ENCODE results near the gene CEP89. TPM values are rescaled to one million over a fixed set of nuclear protein-coding genes. Genes with fewer than 3 reads are reported as not detected.
"Not testable (repeated sequence)": the region's sequence is repeated elsewhere in the genome, so short reads cannot be mapped to it uniquely, and the experiment has no call there.

CEP89 gene
- total and polyA plus RNA-seq, 5 donors, result 5.6 to 11.3 (median 9.2) TPM

GRCh38 chr19:32966750-32967149, 5.0 kb downstream of the CEP89 start:
- H3K27me3 ChIP-seq (ENCODE audit: control insufficient read depth, insufficient read depth), result no peaks in the 10 kb centered on the region
- no peak overlapping the region for H3K27ac ChIP-seq (ENCODE audit: low read length)
- no peak overlapping the region for H3K4me3 ChIP-seq (ENCODE audit: low read length)
- H3K4me1 ChIP-seq (ENCODE audit: control insufficient read depth, insufficient read depth, low read length), result peaks cover 4% of the 10 kb centered on the region
- DNase-seq (no peak), ATAC-seq (no peak)
- H3K9me3 ChIP-seq (ENCODE audit: control insufficient read depth, low read length), result no peaks in the 10 kb centered on the region
- intact Hi-C loops (cut with DNase I), result no loop called here
- WGBS, result 95% methylated on average over 9 of the region's 9 CpGs

- H3K27me3 ChIP-seq (ENCODE audit: control insufficient read depth, insufficient read depth), result no peaks in the 10 kb centered on the region
- intact Hi-C loops (cut with DNase I), result no loop called here
- no peak overlapping the region for H3K4me3 ChIP-seq (ENCODE audit: low read length)
- no peaks in the 10 kb centered on the region for H3K4me1 ChIP-seq (ENCODE audit: control insufficient read depth, insufficient read depth, low read length)
- WGBS, result 78% methylated on average over 3 of the region's 3 CpGs
- ATAC-seq (no peak), DNase-seq (no peak)
- no peak overlapping the region for H3K27ac ChIP-seq (ENCODE audit: low read length)
- H3K9me3 ChIP-seq (ENCODE audit: control insufficient read depth, low read length), result no peaks in the 10 kb centered on the region
Observed at GRCh38 chr19:32945260-32945659, 26.5 kb downstream of the CEP89 start.

GRCh38 chr19:32941273-32941672, 30.5 kb downstream of the CEP89 start:
- ATAC-seq; H3K27ac ChIP-seq (ENCODE audit: low read length); H3K4me3 ChIP-seq (ENCODE audit: low read length); intact Hi-C loops (cut with DNase I); DNase-seq; H3K27me3 ChIP-seq (ENCODE audit: control insufficient read depth, insufficient read depth); H3K4me1 ChIP-seq (ENCODE audit: control insufficient read depth, insufficient read depth, low read length); H3K9me3 ChIP-seq (ENCODE audit: control insufficient read depth, low read length): not testable (repeated sequence)
- WGBS, result 90% methylated on average over 5 of the region's 5 CpGs

GRCh38 chr19:32936065-32936464, 35.7 kb downstream of the CEP89 start:
- Histone ChIP-seq H3K9me3 (ENCODE audit: control insufficient read depth, low read length) (no peaks in the 10 kb centered on the region), H3K4me3 (ENCODE audit: low read length) (no peak overlapping the region), H3K27me3 (ENCODE audit: control insufficient read depth, insufficient read depth) (no peaks in the 10 kb centered on the region), H3K27ac (ENCODE audit: low read length) (no peak overlapping the region), H3K4me1 (ENCODE audit: control insufficient read depth, insufficient read depth, low read length) (no peaks in the 10 kb centered on the region)
- intact Hi-C loops (cut with DNase I), result no loop called here
- peak; percentile 16 to 24 for ATAC-seq
- DNase-seq, result no peak
- WGBS, result 96% methylated on average over 8 of the region's 8 CpGs

GRCh38 chr19:32935629-32936028, 36.1 kb downstream of the CEP89 start:
- WGBS, result 89% methylated on average over 9 of the region's 9 CpGs
- H3K4me1 ChIP-seq (ENCODE audit: control insufficient read depth, insufficient read depth, low read length), result no peaks in the 10 kb centered on the region
- H3K27ac ChIP-seq (ENCODE audit: low read length), result no peak overlapping the region
- no peak for ATAC-seq
- no peaks in the 10 kb centered on the region for H3K9me3 ChIP-seq (ENCODE audit: control insufficient read depth, low read length)
- H3K27me3 ChIP-seq (ENCODE audit: control insufficient read depth, insufficient read depth), result no peaks in the 10 kb centered on the region
- H3K4me3 ChIP-seq (ENCODE audit: low read length), result no peak overlapping the region
- intact Hi-C loops (cut with DNase I), result no loop called here
- DNase-seq, result no peak

GRCh38 chr19:32933571-32933970, 38.2 kb downstream of the CEP89 start:
- peaks cover 1% of the 10 kb centered on the region for H3K9me3 ChIP-seq (ENCODE audit: control insufficient read depth, low read length)
- H3K4me3 ChIP-seq (ENCODE audit: low read length), result no peak overlapping the region
- WGBS, result 95% methylated on average over 3 of the region's 3 CpGs
- ATAC-seq (no peak), DNase-seq (no peak)
- intact Hi-C loops (cut with DNase I), result no loop called here
- no peaks in the 10 kb centered on the region for H3K4me1 ChIP-seq (ENCODE audit: control insufficient read depth, insufficient read depth, low read length)
- H3K27me3 ChIP-seq (ENCODE audit: control insufficient read depth, insufficient read depth), result no peaks in the 10 kb centered on the region
- H3K27ac ChIP-seq (ENCODE audit: low read length), result no peak overlapping the region

GRCh38 chr19:32930567-32930966, 41.2 kb downstream of the CEP89 start:
- no peak overlapping the region for H3K27ac ChIP-seq (ENCODE audit: low read length)
- intact Hi-C loops (cut with DNase I), result no loop called here
- no peak overlapping the region for H3K4me3 ChIP-seq (ENCODE audit: low read length)
- ATAC-seq (no peak), DNase-seq (no peak)
- WGBS, result 96% methylated on average over 8 of the region's 8 CpGs
- no peaks in the 10 kb centered on the region for H3K4me1 ChIP-seq (ENCODE audit: control insufficient read depth, insufficient read depth, low read length)
- no peaks in the 10 kb centered on the region for H3K27me3 ChIP-seq (ENCODE audit: control insufficient read depth, insufficient read depth)
- peaks cover 4% of the 10 kb centered on the region for H3K9me3 ChIP-seq (ENCODE audit: control insufficient read depth, low read length)

- no peaks in the 10 kb centered on the region for H3K27me3 ChIP-seq (ENCODE audit: control insufficient read depth, insufficient read depth)
- no peak overlapping the region for H3K27ac ChIP-seq (ENCODE audit: low read length)
- no peak for DNase-seq
- no peaks in the 10 kb centered on the region for H3K4me1 ChIP-seq (ENCODE audit: control insufficient read depth, insufficient read depth, low read length)
- intact Hi-C loops (cut with DNase I), result no loop called here
- H3K4me3 ChIP-seq (ENCODE audit: low read length), result no peak overlapping the region
- H3K9me3 ChIP-seq (ENCODE audit: control insufficient read depth, low read length), result peaks cover 4% of the 10 kb centered on the region
- ATAC-seq, result no peak
- WGBS, result 97% methylated on average over 2 of the region's 2 CpGs
Observed at GRCh38 chr19:32928806-32929205, 43.0 kb downstream of the CEP89 start.

GRCh38 chr19:32924200-32924599, 47.6 kb downstream of the CEP89 start:
- Histone ChIP-seq H3K9me3 (ENCODE audit: control insufficient read depth, low read length) (peaks cover 4% of the 10 kb centered on the region), H3K4me1 (ENCODE audit: control insufficient read depth, insufficient read depth, low read length) (no peaks in the 10 kb centered on the region), H3K27me3 (ENCODE audit: control insufficient read depth, insufficient read depth) (no peaks in the 10 kb centered on the region), H3K27ac (ENCODE audit: low read length) (no peak overlapping the region), H3K4me3 (ENCODE audit: low read length) (no peak overlapping the region)
- intact Hi-C loops (cut with DNase I), result no loop called here
- DNase-seq (no peak), ATAC-seq (no peak)
- WGBS, result 96% methylated on average over 6 of the region's 6 CpGs

GRCh38 chr19:32921624-32922023, 50.1 kb downstream of the CEP89 start:
- Histone ChIP-seq H3K4me1 (ENCODE audit: control insufficient read depth, insufficient read depth, low read length) (no peaks in the 10 kb centered on the region), H3K27ac (ENCODE audit: low read length) (no peak overlapping the region), H3K27me3 (ENCODE audit: control insufficient read depth, insufficient read depth) (no peaks in the 10 kb centered on the region), H3K4me3 (ENCODE audit: low read length) (no peak overlapping the region), H3K9me3 (ENCODE audit: control insufficient read depth, low read length) (no peaks in the 10 kb centered on the region)
- intact Hi-C loops (cut with DNase I), result no loop called here
- ATAC-seq (no peak), DNase-seq (no peak)
- over 99% methylated on average over 3 of the region's 3 CpGs for WGBS

GRCh38 chr19:32919365-32919764, 52.4 kb downstream of the CEP89 start:
- 98% methylated on average over 4 of the region's 4 CpGs for WGBS
- no peak overlapping the region for H3K27ac ChIP-seq (ENCODE audit: low read length)
- no peaks in the 10 kb centered on the region for H3K27me3 ChIP-seq (ENCODE audit: control insufficient read depth, insufficient read depth)
- no peak for ATAC-seq
- H3K9me3 ChIP-seq (ENCODE audit: control insufficient read depth, low read length), result no peaks in the 10 kb centered on the region
- no peak for DNase-seq
- intact Hi-C loops (cut with DNase I), result no loop called here
- no peak overlapping the region for H3K4me3 ChIP-seq (ENCODE audit: low read length)
- H3K4me1 ChIP-seq (ENCODE audit: control insufficient read depth, insufficient read depth, low read length), result no peaks in the 10 kb centered on the region

GRCh38 chr19:32917616-32917996, 54.2 kb downstream of the CEP89 start:
- Histone ChIP-seq H3K9me3 (ENCODE audit: control insufficient read depth, low read length) (no peaks in the 10 kb centered on the region), H3K27ac (ENCODE audit: low read length) (no peak overlapping the region), H3K4me3 (ENCODE audit: low read length) (no peak overlapping the region), H3K27me3 (ENCODE audit: control insufficient read depth, insufficient read depth) (no peaks in the 10 kb centered on the region), H3K4me1 (ENCODE audit: control insufficient read depth, insufficient read depth, low read length) (no peaks in the 10 kb centered on the region)
- WGBS, result 91% methylated on average over 8 of the region's 8 CpGs
- no peak for DNase-seq
- intact Hi-C loops (cut with DNase I), result no loop called here
- ATAC-seq, result no peak

Measured in right cardiac atrium (tissue), 5 donors.